NCI-H526 (cell line): ENCODE results near the gene ABCA12.

Experiments
- DNase-seq, 2 experiments: peaks; one replicate each; lab custom pipeline; 2025; lab: John Stamatoyannopoulos, UW

ABCA12 gene

GRCh38 chr2:215119847-215120246, 18.6 kb downstream of the ABCA12 start:
- DNase-seq = no peak

- DNase-seq = no peak
These were observed 27.5 kb downstream of the ABCA12 start for GRCh38 chr2:215110918-215111317.

- DNase-seq = no peak
These were observed 31.0 kb downstream of the ABCA12 start for GRCh38 chr2:215107216-215108056.

GRCh38 chr2:215105607-215106354, 32.6 kb downstream of the ABCA12 start:
- no peak for DNase-seq

GRCh38 chr2:215104226-215104625, 34.2 kb downstream of the ABCA12 start:
- no peak for DNase-seq

GRCh38 chr2:215098875-215099274, 39.6 kb downstream of the ABCA12 start:
- no peak for DNase-seq

- DNase-seq = no peak
These were observed 54.3 kb downstream of the ABCA12 start for GRCh38 chr2:215084080-215084479.

- no peak for DNase-seq
These were observed 55.3 kb downstream of the ABCA12 start for GRCh38 chr2:215083146-215083545.

- no peak for DNase-seq
These were observed 56.0 kb downstream of the ABCA12 start for GRCh38 chr2:215082446-215082845.

GRCh38 chr2:215080545-215080944, 57.9 kb downstream of the ABCA12 start:
- DNase-seq = no peak

GRCh38 chr2:215071676-215072075, 66.8 kb downstream of the ABCA12 start:
- DNase-seq = no peak

GRCh38 chr2:215068399-215068798, 70.0 kb downstream of the ABCA12 start:
- no peak for DNase-seq

GRCh38 chr2:215066124-215066523, 72.3 kb downstream of the ABCA12 start:
- no peak for DNase-seq

- no peak for DNase-seq
These were observed 74.9 kb downstream of the ABCA12 start for GRCh38 chr2:215063526-215063925.

GRCh38 chr2:215060861-215061536, 77.4 kb downstream of the ABCA12 start:
- no peak for DNase-seq

GRCh38 chr2:215059724-215060123, 78.7 kb downstream of the ABCA12 start:
- no peak for DNase-seq

GRCh38 chr2:215055891-215056290, 82.5 kb downstream of the ABCA12 start:
- no peak for DNase-seq

GRCh38 chr2:215052810-215053209, 85.6 kb downstream of the ABCA12 start:
- DNase-seq = no peak

- no peak for DNase-seq
These were observed 86.0 kb downstream of the ABCA12 start for GRCh38 chr2:215052404-215052803.

- DNase-seq = no peak
These were observed 89.1 kb downstream of the ABCA12 start for GRCh38 chr2:215049341-215049740.

- DNase-seq = no peak
These were observed 100.0 kb downstream of the ABCA12 start for GRCh38 chr2:215038421-215038820.

GRCh38 chr2:215036314-215036713, 102.1 kb downstream of the ABCA12 start:
- no peak for DNase-seq

- DNase-seq = no peak
These were observed 104.3 kb downstream of the ABCA12 start for GRCh38 chr2:215034154-215034553.
